ENCODE data around the gene FEN1. TPM values are rescaled to one million over a fixed set of nuclear protein-coding genes. Genes with fewer than 3 reads are reported as not detected.

Gene FEN1
- total and polyA plus RNA-seq, 2 of the 13 experiments (the other 11 are each of a cell fraction or from before 2014, with no cell fraction given), result 12.4 to 102 TPM

DNA sequence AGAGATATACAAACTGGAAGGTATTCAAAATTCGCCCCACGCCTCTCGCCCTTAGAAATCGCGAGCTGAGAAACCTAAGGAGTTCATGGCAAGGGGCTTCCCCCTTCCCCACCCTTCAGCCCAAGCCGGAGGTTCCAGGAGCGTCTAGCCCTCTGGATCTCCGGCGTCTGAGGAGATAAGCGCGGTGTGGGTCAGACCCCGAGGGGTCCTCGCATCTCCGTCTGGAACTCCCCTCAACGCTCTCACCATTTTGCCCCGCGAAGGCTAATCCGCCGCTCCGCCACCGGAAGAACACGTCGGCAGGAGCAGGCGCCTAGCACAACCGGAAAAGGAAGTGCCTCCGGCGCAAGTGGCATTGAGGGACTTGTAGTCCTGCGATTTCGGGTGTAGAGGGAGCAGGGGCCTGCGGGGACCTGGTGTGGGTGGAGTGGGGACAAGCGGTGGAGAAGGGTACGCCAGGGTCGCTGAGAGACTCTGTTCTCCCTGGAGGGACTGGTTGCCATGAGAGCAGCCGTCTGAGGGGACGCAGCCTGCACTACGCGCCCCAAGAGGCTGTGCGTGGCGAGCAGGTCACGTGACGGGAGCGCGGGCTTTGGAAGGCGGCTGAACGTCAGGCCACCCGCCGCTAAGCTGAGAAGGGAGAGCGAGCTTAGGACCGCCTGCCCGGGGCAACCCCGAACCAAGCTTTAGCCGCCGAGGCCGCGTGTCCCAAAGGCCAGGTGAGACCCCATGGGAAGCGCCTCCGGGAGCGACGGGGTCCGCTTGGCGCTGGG lies at the start of gene FEN1, which contains the start of gene TMEM258 (continued):
- TF ChIP-seq REPIN1 (CRISPR knock-in tag; IDR thresholded peaks at IDR 0.05; ENCODE audit: borderline replicate concordance, low read depth) (peak; percentile 78; the same call in 1 of the 2 replicates), RXRA (CRISPR knock-in tag; IDR thresholded peaks at IDR 0.05) (0 out of 2 replicates have a peak, but pooled peaks have one; percentile 46), MED13 (CRISPR knock-in tag; IDR thresholded peaks at IDR 0.05) (peak; percentile 53; the same call in 1 of the 2 replicates), ZNF317 (CRISPR knock-in tag; IDR thresholded peaks at IDR 0.05) (peak; percentile 50; the same call in 1 of the 2 replicates), ZNF790 (CRISPR knock-in tag; IDR thresholded peaks at IDR 0.05; ENCODE audit: borderline replicate concordance) (0 out of 2 replicates have a peak, but pooled peaks have one; percentile 41), ZFYVE20 (CRISPR knock-in tag; IDR thresholded peaks at IDR 0.05; ENCODE audit: borderline replicate concordance, low read depth) (peak; percentile 74; the same call in 1 of the 2 replicates), IKZF1 (IDR thresholded peaks at IDR 0.05) (no peak)
- TF ChIP-seq, protein P1, sequence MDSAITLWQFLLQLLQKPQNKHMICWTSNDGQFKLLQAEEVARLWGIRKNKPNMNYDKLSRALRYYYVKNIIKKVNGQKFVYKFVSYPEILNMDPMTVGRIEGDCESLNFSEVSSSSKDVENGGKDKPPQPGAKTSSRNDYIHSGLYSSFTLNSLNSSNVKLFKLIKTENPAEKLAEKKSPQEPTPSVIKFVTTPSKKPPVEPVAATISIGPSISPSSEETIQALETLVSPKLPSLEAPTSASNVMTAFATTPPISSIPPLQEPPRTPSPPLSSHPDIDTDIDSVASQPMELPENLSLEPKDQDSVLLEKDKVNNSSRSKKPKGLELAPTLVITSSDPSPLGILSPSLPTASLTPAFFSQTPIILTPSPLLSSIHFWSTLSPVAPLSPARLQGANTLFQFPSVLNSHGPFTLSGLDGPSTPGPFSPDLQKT (CRISPR knock-in tag; IDR thresholded peaks at IDR 0.05; ENCODE audit: borderline replicate concordance), result peak; percentile 36; the same call in 1 of the 2 replicates
- TF ChIP-seq, protein P2, sequence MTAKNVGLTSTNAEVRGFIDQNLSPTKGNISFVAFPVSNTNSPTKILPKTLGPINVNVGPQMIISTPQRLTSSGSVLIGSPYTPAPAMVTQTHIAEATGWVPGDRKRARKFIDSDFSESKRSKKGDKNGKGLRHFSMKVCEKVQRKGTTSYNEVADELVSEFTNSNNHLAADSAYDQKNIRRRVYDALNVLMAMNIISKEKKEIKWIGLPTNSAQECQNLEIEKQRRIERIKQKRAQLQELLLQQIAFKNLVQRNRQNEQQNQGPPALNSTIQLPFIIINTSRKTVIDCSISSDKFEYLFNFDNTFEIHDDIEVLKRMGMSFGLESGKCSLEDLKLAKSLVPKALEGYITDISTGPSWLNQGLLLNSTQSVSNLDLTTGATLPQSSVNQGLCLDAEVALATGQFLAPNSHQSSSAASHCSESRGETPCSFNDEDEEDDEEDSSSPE (CRISPR knock-in tag; IDR thresholded peaks at IDR 0.05), result peak; percentile 99
- TF ChIP-seq, protein P3, sequence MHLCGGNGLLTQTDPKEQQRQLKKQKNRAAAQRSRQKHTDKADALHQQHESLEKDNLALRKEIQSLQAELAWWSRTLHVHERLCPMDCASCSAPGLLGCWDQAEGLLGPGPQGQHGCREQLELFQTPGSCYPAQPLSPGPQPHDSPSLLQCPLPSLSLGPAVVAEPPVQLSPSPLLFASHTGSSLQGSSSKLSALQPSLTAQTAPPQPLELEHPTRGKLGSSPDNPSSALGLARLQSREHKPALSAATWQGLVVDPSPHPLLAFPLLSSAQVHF (CRISPR knock-in tag; IDR thresholded peaks at IDR 0.05), result 0 out of 2 replicates have a peak, but pooled peaks have one; percentile 41
- TF ChIP-seq, protein P4, sequence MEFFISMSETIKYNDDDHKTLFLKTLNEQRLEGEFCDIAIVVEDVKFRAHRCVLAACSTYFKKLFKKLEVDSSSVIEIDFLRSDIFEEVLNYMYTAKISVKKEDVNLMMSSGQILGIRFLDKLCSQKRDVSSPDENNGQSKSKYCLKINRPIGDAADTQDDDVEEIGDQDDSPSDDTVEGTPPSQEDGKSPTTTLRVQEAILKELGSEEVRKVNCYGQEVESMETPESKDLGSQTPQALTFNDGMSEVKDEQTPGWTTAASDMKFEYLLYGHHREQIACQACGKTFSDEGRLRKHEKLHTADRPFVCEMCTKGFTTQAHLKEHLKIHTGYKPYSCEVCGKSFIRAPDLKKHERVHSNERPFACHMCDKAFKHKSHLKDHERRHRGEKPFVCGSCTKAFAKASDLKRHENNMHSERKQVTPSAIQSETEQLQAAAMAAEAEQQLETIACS (CRISPR knock-in tag; IDR thresholded peaks at IDR 0.05), result no peak; the same call in 1 of the 2 replicates
- TF ChIP-seq, protein P5, sequence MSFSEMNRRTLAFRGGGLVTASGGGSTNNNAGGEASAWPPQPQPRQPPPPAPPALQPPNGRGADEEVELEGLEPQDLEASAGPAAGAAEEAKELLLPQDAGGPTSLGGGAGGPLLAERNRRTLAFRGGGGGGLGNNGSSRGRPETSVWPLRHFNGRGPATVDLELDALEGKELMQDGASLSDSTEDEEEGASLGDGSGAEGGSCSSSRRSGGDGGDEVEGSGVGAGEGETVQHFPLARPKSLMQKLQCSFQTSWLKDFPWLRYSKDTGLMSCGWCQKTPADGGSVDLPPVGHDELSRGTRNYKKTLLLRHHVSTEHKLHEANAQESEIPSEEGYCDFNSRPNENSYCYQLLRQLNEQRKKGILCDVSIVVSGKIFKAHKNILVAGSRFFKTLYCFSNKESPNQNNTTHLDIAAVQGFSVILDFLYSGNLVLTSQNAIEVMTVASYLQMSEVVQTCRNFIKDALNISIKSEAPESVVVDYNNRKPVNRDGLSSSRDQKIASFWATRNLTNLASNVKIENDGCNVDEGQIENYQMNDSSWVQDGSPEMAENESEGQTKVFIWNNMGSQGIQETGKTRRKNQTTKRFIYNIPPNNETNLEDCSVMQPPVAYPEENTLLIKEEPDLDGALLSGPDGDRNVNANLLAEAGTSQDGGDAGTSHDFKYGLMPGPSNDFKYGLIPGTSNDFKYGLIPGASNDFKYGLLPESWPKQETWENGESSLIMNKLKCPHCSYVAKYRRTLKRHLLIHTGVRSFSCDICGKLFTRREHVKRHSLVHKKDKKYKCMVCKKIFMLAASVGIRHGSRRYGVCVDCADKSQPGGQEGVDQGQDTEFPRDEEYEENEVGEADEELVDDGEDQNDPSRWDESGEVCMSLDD (CRISPR knock-in tag; IDR thresholded peaks at IDR 0.05; ENCODE audit: borderline replicate concordance), result no peak
- TF ChIP-seq, protein P6, sequence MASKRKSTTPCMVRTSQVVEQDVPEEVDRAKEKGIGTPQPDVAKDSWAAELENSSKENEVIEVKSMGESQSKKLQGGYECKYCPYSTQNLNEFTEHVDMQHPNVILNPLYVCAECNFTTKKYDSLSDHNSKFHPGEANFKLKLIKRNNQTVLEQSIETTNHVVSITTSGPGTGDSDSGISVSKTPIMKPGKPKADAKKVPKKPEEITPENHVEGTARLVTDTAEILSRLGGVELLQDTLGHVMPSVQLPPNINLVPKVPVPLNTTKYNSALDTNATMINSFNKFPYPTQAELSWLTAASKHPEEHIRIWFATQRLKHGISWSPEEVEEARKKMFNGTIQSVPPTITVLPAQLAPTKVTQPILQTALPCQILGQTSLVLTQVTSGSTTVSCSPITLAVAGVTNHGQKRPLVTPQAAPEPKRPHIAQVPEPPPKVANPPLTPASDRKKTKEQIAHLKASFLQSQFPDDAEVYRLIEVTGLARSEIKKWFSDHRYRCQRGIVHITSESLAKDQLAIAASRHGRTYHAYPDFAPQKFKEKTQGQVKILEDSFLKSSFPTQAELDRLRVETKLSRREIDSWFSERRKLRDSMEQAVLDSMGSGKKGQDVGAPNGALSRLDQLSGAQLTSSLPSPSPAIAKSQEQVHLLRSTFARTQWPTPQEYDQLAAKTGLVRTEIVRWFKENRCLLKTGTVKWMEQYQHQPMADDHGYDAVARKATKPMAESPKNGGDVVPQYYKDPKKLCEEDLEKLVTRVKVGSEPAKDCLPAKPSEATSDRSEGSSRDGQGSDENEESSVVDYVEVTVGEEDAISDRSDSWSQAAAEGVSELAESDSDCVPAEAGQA (IDR thresholded peaks at IDR 0.05; ENCODE audit: low read depth), result peak; percentile 65; the same call in 1 of the 2 replicates
- TF ChIP-seq, protein P6 (CRISPR knock-in tag; IDR thresholded peaks at IDR 0.05; ENCODE audit: borderline replicate concordance), result no peak
